A549 (cell line): ENCODE results near the gene UNC13A.

Experiments used
- BHLHE40 ChIP-seq: IDR thresholded peaks from 2 replicates; pipeline ENCODE4 v1.6.1; 2012; ENCODE audit warnings: low read depth, low read length, inconsistent platforms
- CTCF ChIP-seq: fragments of >200 bp; sonication (Bioruptor Twin); formaldehyde crosslinking; IDR thresholded peaks from 3 replicates; pipeline ENCODE4 v1.5.1; 2016
- ESRRA ChIP-seq: fragments of 150-350 bp; IDR thresholded peaks from 2 replicates; pipeline ENCODE4 v1.6.1; 2014; ENCODE audit warnings: mild to moderate bottlenecking, low read length, borderline replicate concordance
- GATA3 ChIP-seq: IDR thresholded peaks from 2 replicates; pipeline ENCODE4 v1.6.1; 2012; ENCODE audit warnings: borderline replicate concordance
- JUN ChIP-seq, 2 experiments: fragments of >200 bp; sonication (Bioruptor Twin); formaldehyde crosslinking; IDR thresholded peaks; 2 replicates in 1 of 2; 3 replicates in 1 of 2; pipeline ENCODE4 v1.6.1; 2016 to 2017
- MAX ChIP-seq: IDR thresholded peaks from 2 replicates; pipeline ENCODE4 v1.6.1; 2012
- MYC ChIP-seq: IDR thresholded peaks from 2 replicates; pipeline ENCODE4 v1.6.1; 2012; ENCODE audit warnings: mild to moderate bottlenecking, inconsistent platforms, low read length, improper control_type of control experiment, borderline replicate concordance
- POLR2A ChIP-seq: IDR thresholded peaks from 2 replicates; pipeline ENCODE4 v1.6.1; 2012; ENCODE audit warnings: mild to moderate bottlenecking, low read length

GRCh38 chr19:17617807-17618192 lies 70.4 kb downstream of the UNC13A start:
- no peak for TF ChIP-seq MYC
- TF ChIP-seq CTCF: no peak
- no peak for TF ChIP-seq JUN (IDR thresholded peaks at IDR 0.05)
- no peak for TF ChIP-seq POLR2A
- TF ChIP-seq GATA3: no peak
- no peak for TF ChIP-seq ESRRA
- TF ChIP-seq BHLHE40: no peak
- no peak for TF ChIP-seq MAX
